ENCODE data around the gene RNF144B. TPM values are rescaled to one million over a fixed set of nuclear protein-coding genes. Genes with fewer than 3 reads are reported as not detected.

Gene RNF144B
- total RNA-seq, 1 donor from 2014 or later: 19.0 TPM

DNA sequence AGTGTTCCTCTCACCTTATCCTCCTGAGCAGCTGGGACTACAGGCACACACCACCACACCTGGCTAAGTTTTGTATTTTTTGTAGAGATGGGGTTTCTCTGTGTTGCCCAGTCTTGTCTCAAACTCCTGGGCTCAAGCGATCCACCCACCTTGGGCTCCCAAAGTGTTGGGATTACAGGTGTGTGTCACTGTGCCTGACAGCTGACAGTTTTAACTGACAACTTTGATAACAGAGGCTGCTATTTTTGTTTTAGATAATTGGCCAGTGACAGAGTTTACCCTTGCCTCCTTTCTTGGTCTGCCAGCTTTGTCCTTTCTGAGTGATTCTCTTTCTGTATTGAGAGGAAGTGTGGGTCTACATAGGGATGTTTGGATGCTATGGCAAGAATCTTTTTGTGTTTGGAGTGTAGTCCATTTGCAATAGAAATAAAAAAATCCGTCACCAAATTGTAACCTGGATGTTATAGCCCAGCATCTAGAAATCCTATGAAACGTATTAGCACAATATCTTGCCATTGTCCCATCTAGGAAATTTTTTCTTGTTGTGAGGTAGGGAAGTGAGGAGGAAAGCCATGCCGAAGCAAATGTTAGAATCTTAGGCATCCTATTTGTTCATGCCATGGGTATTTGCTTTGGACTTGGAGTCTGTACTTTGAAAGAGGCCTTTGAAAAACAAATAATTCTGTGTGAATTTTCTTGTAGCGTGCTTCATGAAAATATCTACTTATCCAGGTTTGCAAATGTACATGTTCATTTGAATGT lies 80.8 kb downstream of the RNF144B start:
- intact Hi-C loops (cut with DNase I): no loop called here
- DNase-seq (ENCODE audit: low spot score) (no peak), ATAC-seq (no peak)

DNA sequence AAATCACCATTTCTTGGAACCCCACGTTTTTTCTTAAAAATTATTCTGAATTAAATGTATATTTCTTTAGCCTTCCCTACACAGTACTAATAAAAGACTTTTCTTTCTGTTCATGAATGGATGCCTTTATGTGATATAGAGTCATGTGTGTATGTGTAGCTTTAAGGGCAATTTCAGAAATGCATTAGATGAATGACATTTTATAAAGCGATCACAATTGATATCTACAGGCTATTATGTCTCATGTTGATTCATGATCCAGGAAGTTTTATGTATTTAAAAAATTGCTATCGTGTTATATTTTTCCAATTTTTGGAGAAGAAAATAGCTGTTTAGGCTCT lies 81.3 kb downstream of the RNF144B start:
- intact Hi-C loops (cut with DNase I): no loop called here
- DNase-seq (ENCODE audit: low spot score): no peak

DNA sequence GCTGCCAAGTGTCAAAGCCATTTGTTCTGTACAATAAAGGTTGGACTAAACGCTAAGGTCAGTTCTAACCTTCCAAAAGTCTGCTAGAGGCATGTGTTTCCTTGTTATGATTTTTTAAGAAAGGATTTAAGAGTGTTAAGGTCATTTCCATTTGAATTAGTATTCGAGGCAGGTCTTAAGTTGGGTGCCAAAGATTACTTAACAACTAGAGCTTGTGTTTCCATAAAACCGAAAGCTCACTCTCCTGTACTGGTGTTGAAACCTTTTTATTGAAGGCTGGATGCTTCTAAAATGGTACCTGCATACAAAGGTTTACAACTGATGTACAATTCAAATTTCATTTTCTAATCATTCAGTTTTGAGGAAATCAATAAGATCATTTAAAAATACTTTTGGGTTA lies 82.4 kb downstream of the RNF144B start:
- ATAC-seq: no peak
- intact Hi-C loops (cut with DNase I): no loop called here

More for the DNA sequence above, 81.3 kb downstream of the RNF144B start:
- ATAC-seq: no peak

DNA sequence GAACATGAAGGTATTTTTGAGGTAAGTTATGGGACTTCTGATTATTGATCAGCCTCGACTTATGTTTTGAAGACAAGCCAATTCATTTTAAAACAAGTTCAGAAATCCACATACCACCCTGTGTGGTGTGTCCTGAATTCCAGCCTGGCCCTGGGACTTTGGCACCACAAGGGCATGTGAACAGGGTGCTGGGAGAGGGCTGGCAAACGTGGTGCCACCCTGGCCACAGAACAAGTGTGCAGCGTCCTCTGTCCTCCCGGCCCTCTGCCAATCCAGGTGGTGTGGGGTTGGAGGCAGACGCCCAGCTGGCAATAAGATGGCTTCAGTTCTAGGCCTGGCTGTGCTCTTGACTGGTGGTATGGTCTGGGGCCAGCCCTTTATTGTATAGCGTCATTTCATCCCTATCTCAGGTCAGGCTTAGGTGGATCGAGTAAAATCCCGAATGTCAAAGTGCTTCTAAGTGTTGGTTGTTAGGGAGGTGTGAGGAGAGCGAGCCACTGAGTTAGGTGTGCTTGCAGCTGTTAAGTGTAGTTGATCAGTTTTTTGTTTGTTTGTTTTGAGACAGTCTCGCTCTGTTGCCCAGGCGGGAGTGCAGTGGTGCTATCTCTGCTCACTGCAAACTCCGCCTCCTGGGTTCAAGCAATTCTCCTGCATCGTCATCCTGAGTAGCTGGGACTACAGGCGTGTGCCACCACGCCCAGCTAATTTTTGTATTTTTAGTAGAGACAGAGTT lies 84.2 kb downstream of the RNF144B start:
- intact Hi-C loops (cut with DNase I): no loop called here
- ATAC-seq (no peak), DNase-seq (ENCODE audit: low spot score) (no peak)

More for the DNA sequence above, 82.4 kb downstream of the RNF144B start:
- DNase-seq (ENCODE audit: low spot score): no peak

DNA sequence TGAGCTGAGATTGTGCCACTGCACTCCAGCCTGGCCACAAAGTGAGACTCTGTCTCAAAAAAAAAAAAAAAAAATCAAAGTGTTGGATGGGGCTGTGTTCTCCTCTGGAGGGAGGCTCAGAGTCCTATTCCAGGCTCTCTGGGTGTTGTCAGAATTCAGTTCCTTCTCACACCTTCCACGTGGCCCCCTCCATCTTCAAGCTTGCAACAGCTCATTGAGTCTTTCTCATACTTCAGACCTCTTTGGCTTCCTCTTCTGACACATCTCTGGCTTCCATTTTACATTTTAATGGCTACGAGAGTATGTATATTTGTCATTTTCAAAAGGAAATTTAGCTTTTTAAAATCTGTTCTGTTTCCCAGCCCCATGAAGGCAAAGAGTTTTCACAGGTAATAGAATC lies 85.8 kb downstream of the RNF144B start:
- ATAC-seq: no peak
- intact Hi-C loops (cut with DNase I): no loop called here
- DNase-seq (ENCODE audit: low spot score): no peak

DNA sequence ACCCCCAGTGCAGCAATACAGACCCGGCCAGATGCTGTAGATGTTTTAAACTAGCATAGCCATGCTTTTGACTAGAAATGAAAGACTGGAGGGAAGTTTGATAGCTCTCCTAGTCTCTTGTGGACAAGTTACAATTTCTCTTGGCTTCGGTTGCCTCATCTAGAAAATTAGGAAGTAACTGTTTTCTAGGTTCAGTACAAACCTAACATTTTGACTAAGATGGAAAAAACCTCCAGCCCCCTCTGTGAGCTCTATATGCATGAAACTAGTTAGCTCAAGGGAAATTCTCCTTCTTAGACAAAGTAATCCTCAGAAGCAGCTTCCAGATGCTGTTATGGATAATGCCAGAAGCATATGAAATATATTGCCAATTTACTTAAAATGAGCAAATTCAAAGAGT lies 86.6 kb downstream of the RNF144B start:
- intact Hi-C loops (cut with DNase I): no loop called here
- no peak for DNase-seq (ENCODE audit: low spot score)
- ATAC-seq: no peak

DNA sequence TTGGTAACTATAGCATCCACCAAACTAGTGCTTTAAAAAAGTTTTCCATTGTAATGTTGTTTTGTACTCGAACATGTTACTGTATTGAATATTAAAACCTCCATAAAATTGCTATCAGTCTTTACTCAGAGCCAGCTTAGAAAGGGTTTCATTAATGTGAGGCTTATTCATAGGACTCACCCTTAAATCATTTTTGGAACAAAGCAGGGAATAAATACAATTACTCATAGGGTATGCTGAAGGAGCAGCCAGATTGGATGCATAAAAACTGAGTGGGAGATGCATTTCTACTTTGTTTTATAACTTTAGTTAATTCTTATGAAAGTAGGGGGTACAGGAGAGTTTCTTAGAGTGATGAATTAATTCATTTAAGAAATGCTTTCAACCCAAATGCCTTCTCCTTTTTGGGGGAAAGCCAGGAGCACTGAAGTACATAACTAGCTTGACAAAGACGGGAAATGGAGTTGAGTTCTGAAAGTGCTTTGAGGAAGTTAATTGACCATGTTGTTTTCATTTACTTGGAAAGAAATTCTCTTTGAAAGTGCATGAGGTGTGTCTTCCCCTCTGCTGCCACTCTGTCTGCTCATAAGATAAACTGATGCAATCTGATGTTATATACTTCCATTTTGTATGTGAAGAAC lies 90.3 kb downstream of the RNF144B start:
- DNase-seq (ENCODE audit: low spot score) (no peak), ATAC-seq (no peak)
- intact Hi-C loops (cut with DNase I): no loop called here

DNA sequence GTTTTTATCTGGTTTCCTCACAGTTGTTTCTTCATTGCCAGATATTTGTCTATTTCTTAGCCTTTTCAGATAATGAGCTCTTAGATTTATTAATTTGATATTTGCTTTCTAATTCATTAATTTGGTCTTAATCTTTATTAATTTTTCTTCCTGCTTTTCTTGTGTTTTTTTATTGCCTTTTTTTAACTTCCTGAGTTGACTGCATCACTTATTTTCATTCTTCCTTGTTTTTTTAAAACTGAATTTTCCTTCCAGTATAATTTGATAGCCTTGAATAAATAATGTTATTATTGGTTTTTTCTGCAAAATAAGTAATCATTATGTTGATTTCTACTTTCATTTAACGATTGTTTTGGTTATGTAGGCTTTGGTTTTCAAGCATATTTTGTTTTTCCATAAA lies 91.5 kb downstream of the RNF144B start:
- intact Hi-C loops (cut with DNase I): no loop called here
- ATAC-seq: no peak
- no peak for DNase-seq (ENCODE audit: low spot score)

DNA sequence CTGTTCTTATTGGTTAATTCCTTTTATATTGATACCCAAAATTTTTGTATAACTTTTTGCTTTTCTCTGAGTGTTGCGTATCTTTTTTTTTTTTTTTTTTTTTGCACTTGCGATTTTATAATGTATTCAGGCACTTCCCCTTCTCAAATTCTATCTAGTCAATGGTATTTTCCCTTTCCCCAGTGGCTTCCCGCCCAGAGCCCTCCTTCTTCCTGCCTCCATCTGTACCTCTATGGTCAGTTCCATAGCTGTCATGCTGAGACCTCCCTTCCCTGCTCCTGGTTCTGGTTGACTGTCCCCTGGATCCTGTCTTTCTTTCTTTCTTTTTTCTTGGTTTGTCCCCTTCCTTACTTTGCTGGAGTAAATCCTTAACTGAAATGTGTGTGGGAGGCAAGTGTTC lies 94.7 kb downstream of the RNF144B start:
- intact Hi-C loops (cut with DNase I): no loop called here
- DNase-seq (ENCODE audit: low spot score): no peak

DNA sequence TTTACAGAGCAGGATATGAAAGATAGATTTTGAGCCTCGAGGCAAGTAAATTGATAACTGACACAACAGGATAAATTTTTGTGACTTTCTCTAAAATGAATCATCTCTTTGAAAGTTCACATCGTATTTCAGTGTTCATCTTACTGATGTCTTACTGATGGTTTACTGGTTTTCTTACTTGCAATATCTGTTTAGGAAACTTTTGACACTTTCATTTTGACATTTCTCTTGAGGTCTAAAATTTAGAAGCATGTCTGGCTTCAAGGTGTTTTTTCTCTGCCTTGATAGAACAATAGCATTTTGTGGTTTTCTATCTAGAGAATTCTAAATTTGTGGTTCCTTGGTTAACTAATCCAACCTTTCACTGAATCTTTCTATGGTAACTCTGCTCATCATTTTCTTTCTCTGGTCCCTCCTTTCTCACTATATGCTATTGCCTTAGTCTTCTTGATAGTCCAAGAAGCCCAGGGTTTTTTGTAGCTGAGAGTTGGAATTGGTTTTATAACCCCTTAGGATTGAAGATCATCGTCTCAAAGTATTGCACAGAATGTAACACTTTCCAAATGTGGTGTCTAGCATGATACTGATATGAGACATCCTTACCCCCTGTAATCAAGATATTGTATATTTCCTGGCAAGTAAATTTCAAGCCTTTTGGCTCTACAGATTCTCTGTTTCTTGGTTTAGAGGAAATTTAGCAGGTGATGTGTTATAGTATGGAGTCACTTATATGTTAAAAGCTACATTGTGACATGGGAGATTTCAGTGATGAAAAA lies 98.7 kb downstream of the RNF144B start:
- no peak for DNase-seq (ENCODE audit: low spot score)
- intact Hi-C loops (cut with DNase I): no loop called here
- ATAC-seq: no peak

More for the DNA sequence above, 94.7 kb downstream of the RNF144B start:
- no peak for ATAC-seq

DNA sequence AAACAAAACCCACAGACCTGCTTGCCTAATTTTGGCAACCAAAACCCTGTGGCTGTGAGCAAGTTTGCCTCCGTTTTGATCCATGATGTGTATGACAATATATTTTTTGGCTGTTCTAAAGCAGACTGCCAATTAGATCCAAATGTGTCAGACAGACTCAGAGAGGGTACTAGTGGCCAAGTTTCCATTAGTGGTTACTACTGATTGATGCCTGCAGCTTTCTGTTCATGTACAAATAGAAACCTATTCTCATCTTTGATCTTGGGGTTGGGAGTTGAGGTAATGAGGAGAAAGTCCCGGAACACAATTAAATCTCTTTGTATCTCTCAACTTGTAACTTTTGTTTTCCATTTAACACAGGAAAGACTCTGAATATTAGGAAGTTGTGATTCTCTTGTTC lies 100.9 kb downstream of the RNF144B start:
- no peak for ATAC-seq
- intact Hi-C loops (cut with DNase I): no loop called here
- no peak for DNase-seq (ENCODE audit: low spot score)

DNA sequence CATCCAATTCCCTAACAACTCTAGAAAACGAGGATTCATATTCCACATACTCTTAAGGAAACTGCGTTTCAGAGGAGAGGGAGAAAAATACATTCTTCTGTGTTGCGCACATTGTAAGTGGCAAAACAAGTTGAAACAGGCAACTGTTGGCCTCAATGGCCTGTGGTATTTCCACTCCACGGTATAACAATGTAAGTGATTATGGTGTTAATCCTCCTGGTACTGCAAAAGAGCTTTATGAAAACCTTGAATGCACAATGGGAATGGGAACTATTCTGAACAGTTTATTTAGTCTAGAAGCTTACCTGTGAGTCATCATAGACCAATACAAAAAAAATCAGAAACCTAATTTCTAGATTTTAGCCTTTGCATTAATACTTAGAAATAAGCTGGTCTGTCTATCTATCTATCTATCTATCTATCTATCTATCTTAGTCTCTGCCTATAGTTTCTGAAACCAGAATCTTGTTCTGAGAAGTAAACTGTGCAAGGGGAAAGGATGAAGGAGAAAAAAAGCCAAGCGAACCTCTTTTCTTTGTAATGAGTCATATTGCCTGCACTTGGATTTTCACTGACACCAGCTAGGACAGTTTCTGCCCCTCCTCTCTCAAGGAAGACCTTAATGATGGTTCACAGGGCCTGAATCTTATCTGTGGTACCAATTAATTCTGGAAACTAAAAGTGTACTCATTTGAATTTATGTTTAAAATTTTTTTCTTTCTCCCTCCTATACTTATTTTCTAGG lies 101.5 kb downstream of the RNF144B start:
- no peak for DNase-seq (ENCODE audit: low spot score)
- ATAC-seq: no peak
- intact Hi-C loops (cut with DNase I): no loop called here

DNA sequence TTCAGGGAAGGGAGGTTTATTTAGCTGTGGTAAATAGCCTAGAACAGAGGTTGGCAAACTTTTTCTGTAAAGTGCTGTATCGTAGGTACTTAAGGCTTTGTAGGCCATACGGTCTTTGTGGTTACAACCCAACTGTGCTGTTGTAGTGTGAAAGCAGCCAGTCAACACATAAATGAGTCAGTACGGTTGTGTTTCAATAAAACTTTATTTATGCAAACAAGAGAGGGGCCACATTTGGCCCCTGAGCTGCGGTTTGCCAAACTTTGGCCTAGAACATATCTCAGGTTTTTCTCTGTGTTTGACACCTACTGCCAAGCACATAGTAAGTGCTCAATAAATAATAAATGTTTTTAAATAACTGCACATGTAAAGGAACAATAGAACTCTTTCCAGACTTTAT lies 102.2 kb downstream of the RNF144B start:
- ATAC-seq (no peak), DNase-seq (ENCODE audit: low spot score) (no peak)
- intact Hi-C loops (cut with DNase I): no loop called here

DNA sequence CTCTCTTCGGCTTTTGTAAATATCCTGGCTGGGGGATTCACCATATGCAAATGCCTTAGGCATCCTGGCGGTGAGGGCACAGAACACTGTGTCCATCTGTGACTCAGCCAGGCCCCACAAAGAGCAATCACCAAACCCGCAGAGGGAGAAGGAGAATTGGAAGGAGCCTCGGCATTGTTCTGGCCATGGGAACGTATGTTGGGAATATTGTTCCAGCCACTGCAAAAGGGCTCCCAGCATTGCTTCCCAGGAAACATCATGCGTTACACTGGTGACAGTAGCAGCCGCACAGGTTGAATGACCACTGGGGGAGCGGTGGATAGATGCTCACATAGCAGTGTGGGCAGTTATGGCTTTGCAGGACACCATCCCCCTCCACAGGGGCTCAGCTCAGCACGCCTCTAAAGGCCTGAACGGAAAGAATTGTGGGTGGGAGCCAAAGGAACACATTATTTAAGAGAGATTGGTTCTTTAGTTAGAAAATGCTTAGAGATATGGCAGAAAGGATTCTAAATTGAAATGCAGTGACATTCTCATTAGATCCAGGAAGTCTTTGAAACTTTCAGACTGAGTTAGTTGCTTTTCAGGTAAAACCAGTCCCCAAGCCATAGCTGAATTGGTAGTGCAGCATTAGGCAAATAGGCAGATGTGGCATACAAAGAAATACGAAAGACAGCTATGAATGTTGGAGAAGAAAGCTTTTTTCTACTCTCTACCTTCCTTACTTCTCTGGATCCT lies 104.3 kb downstream of the RNF144B start:
- intact Hi-C loops (cut with DNase I): no loop called here
- no peak for DNase-seq (ENCODE audit: low spot score)

DNA sequence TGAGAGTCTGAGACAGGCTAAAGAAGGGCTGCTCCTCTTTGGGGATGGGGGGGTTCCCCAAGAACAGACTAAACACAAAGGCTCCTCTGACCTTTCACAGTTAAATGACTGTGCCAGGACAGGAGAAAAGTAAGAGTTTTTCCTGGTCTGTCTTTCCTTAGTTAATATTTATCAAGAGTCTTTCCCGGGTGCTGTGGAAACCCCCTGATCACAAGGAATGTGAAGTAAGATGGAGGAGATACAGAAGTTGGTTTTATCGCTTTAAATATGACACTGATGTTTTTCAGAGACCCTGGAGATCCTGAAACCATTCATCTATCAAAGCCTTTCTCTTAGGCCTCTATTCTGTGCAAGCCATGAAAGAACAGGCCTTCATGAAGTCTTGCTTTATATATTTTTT lies 105.8 kb downstream of the RNF144B start:
- intact Hi-C loops (cut with DNase I): no loop called here

More for the DNA sequence above, 104.3 kb downstream of the RNF144B start:
- no peak for ATAC-seq

DNA sequence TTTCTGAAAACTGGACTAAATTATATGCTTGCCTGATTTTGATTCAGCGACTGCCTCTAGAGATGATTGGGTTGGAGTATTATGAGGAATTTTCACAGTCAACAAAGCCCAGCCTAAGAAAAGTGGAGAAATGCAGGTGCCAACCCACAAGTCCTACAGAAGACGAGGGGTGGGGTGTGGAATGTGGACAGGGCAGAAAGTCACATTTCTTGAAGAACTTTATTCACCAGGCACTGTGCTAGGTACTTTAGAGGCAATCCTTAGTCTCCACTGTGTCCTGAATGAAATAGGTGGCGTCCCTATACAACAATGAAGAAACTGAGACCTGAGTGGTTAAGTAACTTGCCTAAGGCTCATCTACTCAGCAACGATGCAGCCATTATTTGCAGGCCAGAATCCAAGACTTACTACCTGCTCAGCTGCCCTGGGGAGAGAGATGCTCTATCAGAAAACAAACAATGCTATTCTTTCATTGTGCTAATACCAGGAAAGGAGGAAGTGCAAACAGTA lies 106.3 kb downstream of the RNF144B start:
- no peak for DNase-seq (ENCODE audit: low spot score)
- intact Hi-C loops (cut with DNase I): no loop called here
- no peak for ATAC-seq

More for the DNA sequence above, 105.8 kb downstream of the RNF144B start:
- DNase-seq (ENCODE audit: low spot score) (no peak), ATAC-seq (no peak)

DNA sequence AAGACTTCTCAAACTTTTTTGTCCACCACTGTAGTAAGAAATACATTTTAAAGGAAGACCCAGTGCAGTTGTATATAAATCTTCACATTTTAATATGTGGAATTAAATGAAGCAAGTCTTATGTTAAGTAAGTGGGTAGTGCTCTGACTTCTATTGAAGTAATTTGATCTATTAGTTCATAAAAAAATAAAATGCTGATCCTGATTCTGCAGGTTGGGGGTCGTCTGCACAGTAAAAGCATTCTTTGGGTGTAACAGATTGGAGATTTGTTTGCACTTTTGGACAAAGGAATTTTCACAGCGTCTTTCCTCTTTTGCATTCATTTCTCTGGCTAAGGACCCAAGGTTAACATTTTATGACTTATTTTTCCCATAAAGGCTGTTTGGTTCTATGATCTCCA lies 106.8 kb downstream of the RNF144B start:
- intact Hi-C loops (cut with DNase I): no loop called here
- DNase-seq (ENCODE audit: low spot score) (no peak), ATAC-seq (no peak)

DNA sequence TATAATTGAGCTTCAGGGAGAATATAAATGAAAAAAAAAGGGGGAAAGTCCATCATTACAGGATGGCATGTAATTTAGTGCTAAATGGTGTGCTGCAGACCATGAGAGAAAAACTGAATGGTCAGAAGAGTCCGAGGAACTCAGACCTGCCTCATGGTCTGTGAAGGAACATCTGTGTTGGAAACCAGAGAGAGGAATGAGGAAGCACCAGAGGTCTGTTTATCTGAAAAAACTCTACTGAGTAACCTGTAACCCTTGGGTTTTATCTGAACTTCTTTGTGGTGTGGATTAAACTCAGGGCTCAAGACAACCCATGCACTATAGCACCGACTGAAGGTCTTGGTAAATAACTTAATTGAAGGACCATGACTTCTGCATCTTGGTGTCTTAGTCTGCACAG lies 108.1 kb downstream of the RNF144B start:
- ATAC-seq (no peak), DNase-seq (ENCODE audit: low spot score) (no peak)
- intact Hi-C loops (cut with DNase I): no loop called here
